ENCODE data around the gene UNC5A. TPM values are rescaled to one million over a fixed set of nuclear protein-coding genes. Genes with fewer than 3 reads are reported as not detected.

The UNC5A gene
- total RNA-seq, 6 experiments from 2014 or later: not detected

DNA sequence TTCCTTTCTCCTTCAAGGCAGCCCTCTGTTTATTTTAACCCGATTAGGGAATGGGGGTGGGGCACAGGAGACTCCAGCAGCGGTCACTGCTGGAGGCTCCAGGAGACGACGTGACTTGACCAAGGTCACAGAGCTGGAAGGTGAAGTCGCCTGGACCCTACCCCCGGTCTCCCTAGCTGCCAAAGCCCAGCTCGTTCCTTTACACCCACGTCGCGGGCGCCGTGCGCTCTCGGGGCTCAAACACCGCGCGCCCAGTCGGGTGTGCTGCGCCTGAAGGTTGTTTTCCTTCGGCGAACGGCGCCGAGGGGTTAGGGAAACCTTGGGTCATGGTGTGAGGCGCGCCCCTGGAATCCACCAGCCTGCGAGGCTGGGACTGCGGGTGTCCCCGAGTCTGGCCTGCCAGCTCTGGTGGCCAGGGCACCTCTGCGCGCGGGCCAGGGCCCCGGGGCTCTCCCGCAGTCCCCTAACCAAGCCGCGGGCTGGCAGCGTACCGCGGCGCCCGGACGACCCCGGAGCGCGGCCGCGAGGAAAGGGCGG is 747 bp upstream of the UNC5A start:
- 0% methylated on average over 7 of the region's 48 CpGs for WGBS (ENCODE audit: insufficient coverage, low coverage, low lambda C conversion rate, missing lambda C conversion rate)
- Histone ChIP-seq H3K27ac (no peak overlapping the region), H3K4me1 (peaks cover 0 to 11% (median 0%) of the 10 kb centered on the region in 4 donors), H3K27me3 (peaks cover 0 to 16% of the 10 kb centered on the region in 2 donors), H3K9me3 (no peaks in the 10 kb centered on the region), H3K36me3 (no peaks in the 10 kb centered on the region), H3K4me3 (no peak overlapping the region)
- ATAC-seq (no peak), DNase-seq (no peak)
- TF ChIP-seq CTCF (IDR thresholded peaks at IDR 0.05) (no peak), POLR2A (IDR thresholded peaks at IDR 0.05) (no peak)
- intact Hi-C loops (cut with DNase I): no loop called here

- Histone ChIP-seq H3K27me3 (peaks cover 0 to 16% of the 10 kb centered on the region in 2 donors), H3K4me3 (peak overlapping the region in 1 of 3 donors; percentile 21), H3K27ac (no peak overlapping the region), H3K4me1 (peaks cover 0 to 11% (median 0%) of the 10 kb centered on the region in 4 donors), H3K9me3 (no peaks in the 10 kb centered on the region), H3K36me3 (no peaks in the 10 kb centered on the region)
- TF ChIP-seq POLR2A (IDR thresholded peaks at IDR 0.05) (no peak), CTCF (IDR thresholded peaks at IDR 0.05) (no peak)
- DNase-seq (no peak), ATAC-seq (peak in 3 of 4 donors; percentile 28 to 66 (median 60))
- 10% methylated on average over 8 of the region's 68 CpGs for WGBS (ENCODE audit: insufficient coverage, low coverage, low lambda C conversion rate, missing lambda C conversion rate)
- intact Hi-C loops (cut with DNase I): no loop called here
Measured at GRCh38 chr5:176810687-176811501, 535 bp downstream of the UNC5A start.

- Histone ChIP-seq H3K27ac (no peak overlapping the region), H3K36me3 (no peaks in the 10 kb centered on the region), H3K9me3 (no peaks in the 10 kb centered on the region), H3K27me3 (peaks cover 0 to 17% of the 10 kb centered on the region in 2 donors), H3K4me1 (peaks cover 0 to 13% (median 0%) of the 10 kb centered on the region in 4 donors), H3K4me3 (no peak overlapping the region)
- peak; percentile 3 to 61 (median 28) for ATAC-seq
- intact Hi-C loops (cut with DNase I): no loop called here
- no peak for DNase-seq
- peak; percentile 15 to 38 (median 30) for TF ChIP-seq CTCF (IDR thresholded peaks at IDR 0.05)
- no peak for TF ChIP-seq POLR2A (IDR thresholded peaks at IDR 0.05)
- 37% methylated on average over 4 of the region's 37 CpGs for WGBS (ENCODE audit: insufficient coverage, low coverage, low lambda C conversion rate, missing lambda C conversion rate)
Measured at GRCh38 chr5:176812269-176813259, 2.2 kb downstream of the UNC5A start.

- H3K36me3 ChIP-seq: no peaks in the 10 kb centered on the region
- ATAC-seq: no peak
- no peaks in the 10 kb centered on the region for H3K9me3 ChIP-seq
- WGBS (ENCODE audit: insufficient coverage, low coverage, low lambda C conversion rate, missing lambda C conversion rate): 69% methylated on average over 6 of the region's 16 CpGs
- H3K27ac ChIP-seq: no peak overlapping the region
- H3K4me1 ChIP-seq: peaks cover 0 to 19% (median 0%) of the 10 kb centered on the region in 4 donors
- H3K4me3 ChIP-seq: no peak overlapping the region
- intact Hi-C loops (cut with DNase I): no loop called here
- H3K27me3 ChIP-seq: peaks cover 0 to 25% of the 10 kb centered on the region in 2 donors
- TF ChIP-seq CTCF (IDR thresholded peaks at IDR 0.05) (no peak), POLR2A (IDR thresholded peaks at IDR 0.05) (no peak)
- DNase-seq: no peak
Measured at GRCh38 chr5:176813587-176814312, 3.4 kb downstream of the UNC5A start.
